ENCODE data around the gene SKAP1. TPM values are rescaled to one million over a fixed set of nuclear protein-coding genes. Genes with fewer than 3 reads are reported as not detected.
"Not testable (repeated sequence)": the region's sequence is repeated elsewhere in the genome, so short reads cannot be mapped to it uniquely, and the experiment has no call there.

SKAP1 gene
- total RNA-seq, 2 experiments from 2014 or later, result 71.7 to 77.6 TPM

DNA sequence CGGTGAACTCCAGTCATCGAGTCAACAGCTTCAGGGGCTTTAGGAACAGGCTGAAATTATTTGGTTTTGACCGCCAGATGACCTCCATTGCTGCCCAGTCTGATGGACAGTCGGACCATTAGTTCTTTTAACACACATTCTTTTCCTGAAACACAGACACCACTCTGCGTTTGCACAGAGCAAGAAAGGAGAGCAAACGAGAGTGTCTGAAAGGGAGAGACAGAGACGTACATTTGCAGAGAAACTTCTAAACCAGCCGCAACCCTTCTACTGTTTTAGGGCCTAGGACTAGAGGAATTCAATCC, 166.3 kb downstream of the SKAP1 start:
- H3K27ac Mint-ChIP-seq, result no peak overlapping the region
- DNase-seq, result no peak
- H3K9me3 Mint-ChIP-seq, result no peaks in the 10 kb centered on the region
- CTCF ChIA-PET, result interaction anchor here (0.7 to 5.3 kb wide), 23 partner anchors 9 to 415 kb away, joined by 3 to 34 read pairs (median 5); partner anchors contain the start of genes HOXB5 and HOXB9
- POLR2A ChIA-PET, result no interaction called here
- intact Hi-C loops (cut with micrococcal nuclease), result loop anchor here (5.0 kb wide), 1 partner anchor 34 kb away; no protein-coding TSS in a partner anchor
- peaks cover 31% of the 10 kb centered on the region for H3K4me1 Mint-ChIP-seq (ENCODE audit: low read depth)
- no peaks in the 10 kb centered on the region for H3K27me3 Mint-ChIP-seq
- no peaks in the 10 kb centered on the region for H3K36me3 Mint-ChIP-seq
- H3K4me3 Mint-ChIP-seq, result no peak overlapping the region

- Mint-ChIP-seq H3K9me3 (no peaks in the 10 kb centered on the region), H3K4me3 (no peak overlapping the region), H3K36me3 (no peaks in the 10 kb centered on the region), H3K27ac (no peak overlapping the region), H3K4me1 (ENCODE audit: low read depth) (peaks cover 30% of the 10 kb centered on the region), H3K27me3 (no peaks in the 10 kb centered on the region)
- intact Hi-C loops (cut with micrococcal nuclease), result loop anchor here (5.0 kb wide), 1 partner anchor 34 kb away; no protein-coding TSS in a partner anchor
- no peak for DNase-seq
- POLR2A ChIA-PET, result no interaction called here
- CTCF ChIA-PET, result interaction anchor here (0.6 to 5.3 kb wide), 32 partner anchors 9 to 415 kb away, joined by 3 to 34 read pairs (median 4); partner anchors contain the start of genes HOXB5, HOXB9 and NFE2L1
Observed at GRCh38 chr17:48262982-48263730, 166.9 kb downstream of the SKAP1 start.

DNA sequence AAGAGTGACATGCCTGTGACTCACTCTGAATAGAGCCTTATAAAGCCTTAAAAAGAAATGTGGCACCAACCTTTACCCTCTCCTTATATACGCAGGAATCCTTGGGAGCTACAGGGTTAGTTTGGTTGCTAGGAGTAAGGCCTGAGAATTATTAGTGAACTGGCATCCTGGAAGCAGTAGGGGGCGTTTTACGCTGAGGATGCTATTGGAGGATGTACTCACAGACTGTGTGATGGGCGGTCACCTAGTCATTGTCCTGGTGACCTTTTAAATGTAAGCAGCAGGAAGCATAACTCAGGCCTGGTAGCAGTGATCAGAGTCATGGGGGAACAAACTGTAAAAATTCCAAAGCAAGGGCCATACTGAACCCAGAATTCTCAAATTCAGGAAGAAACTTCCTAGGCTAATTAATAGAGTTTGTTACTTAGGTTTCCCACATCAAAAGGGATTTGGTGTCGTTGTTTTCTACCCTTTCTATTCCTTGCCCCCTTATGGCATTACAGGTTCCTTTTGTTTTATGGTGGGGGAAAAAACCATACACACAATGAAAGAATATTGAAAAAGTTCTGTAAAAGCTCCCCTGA, 168.6 kb downstream of the SKAP1 start:
- intact Hi-C loops (cut with micrococcal nuclease), result loop anchor here (5.0 kb wide), 1 partner anchor 36 kb away; no protein-coding TSS in a partner anchor
- POLR2A ChIA-PET, result no interaction called here
- H3K4me1 Mint-ChIP-seq (ENCODE audit: low read depth), result peaks cover 26% of the 10 kb centered on the region
- no peaks in the 10 kb centered on the region for H3K27me3 Mint-ChIP-seq
- no peak overlapping the region for H3K4me3 Mint-ChIP-seq
- CTCF ChIA-PET, result interaction anchor here (0.6 to 5.3 kb wide), 10 partner anchors 11 to 339 kb away, joined by 3 to 25 read pairs (median 3); no protein-coding TSS in a partner anchor
- H3K27ac Mint-ChIP-seq, result no peak overlapping the region
- DNase-seq, result no peak
- H3K36me3 Mint-ChIP-seq, result no peaks in the 10 kb centered on the region
- no peaks in the 10 kb centered on the region for H3K9me3 Mint-ChIP-seq

DNA sequence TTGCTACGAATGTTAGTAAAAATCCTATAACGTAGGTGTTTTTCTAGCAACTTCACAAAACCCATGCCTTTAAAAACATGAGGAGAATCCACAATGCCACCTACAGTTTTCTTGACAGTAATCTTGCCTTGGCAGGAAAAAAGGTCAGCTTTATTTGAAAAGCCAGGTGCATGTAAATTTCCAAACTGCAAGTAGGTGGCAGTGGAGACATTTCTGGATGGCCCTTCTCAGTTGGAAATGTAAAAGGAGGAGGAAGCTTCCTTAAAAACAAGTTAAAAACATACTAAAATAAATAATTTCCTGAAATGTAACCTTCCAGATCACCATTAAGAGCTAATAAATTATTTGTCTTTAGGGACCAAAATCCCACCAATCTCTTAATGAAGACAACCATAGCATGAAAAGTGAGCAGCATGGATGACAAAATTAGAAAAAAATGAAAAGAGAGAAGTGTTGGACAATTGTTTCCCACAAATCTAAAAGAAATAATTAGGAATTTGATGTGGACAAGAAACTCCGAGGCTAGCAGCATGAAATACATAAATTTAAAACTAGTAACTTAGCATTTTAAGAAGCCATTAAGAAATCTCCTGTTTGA, 170.2 kb downstream of the SKAP1 start:
- Mint-ChIP-seq H3K4me1 (ENCODE audit: low read depth) (peaks cover 13% of the 10 kb centered on the region), H3K27ac (no peak overlapping the region), H3K4me3 (no peak overlapping the region), H3K9me3 (no peaks in the 10 kb centered on the region), H3K36me3 (no peaks in the 10 kb centered on the region), H3K27me3 (no peaks in the 10 kb centered on the region)
- DNase-seq, result no peak
- ChIA-PET CTCF (interaction anchor here (0.7 to 5.3 kb wide), 21 partner anchors 9 to 377 kb away, joined by 3 to 25 read pairs (median 4); partner anchors contain the start of gene HOXB8), POLR2A (interaction anchor here (0.8 kb wide), 1 partner anchor 42 kb away, joined by 3 read pairs; no protein-coding TSS in a partner anchor)
- intact Hi-C loops (cut with micrococcal nuclease), result loop anchor here (5.0 kb wide), 1 partner anchor 38 kb away; no protein-coding TSS in a partner anchor

DNA sequence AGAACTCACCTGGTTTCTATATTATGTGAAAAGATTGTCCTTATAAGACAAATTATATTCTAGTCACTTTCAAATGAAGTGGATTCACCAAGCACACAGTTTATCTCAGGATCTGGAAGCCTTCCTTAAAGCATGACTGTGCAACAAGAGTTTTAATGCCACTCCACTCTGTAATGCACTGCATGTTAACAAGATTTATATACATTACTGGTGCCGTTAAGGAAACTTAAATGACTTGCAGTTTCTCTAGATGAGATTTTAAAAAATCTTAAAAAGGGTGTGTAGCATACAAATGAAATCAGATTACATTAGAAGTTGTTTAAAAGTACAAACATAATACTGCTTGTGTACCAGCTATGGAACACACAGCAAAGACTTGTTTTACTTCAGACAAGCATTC, 171.7 kb downstream of the SKAP1 start:
- ChIA-PET CTCF (interaction anchor here (2.3 to 2.9 kb wide), 2 partner anchors 11 to 335 kb away, joined by 7 to 13 read pairs; no protein-coding TSS in a partner anchor), POLR2A (no interaction called here)
- no peaks in the 10 kb centered on the region for H3K27me3 Mint-ChIP-seq
- H3K36me3 Mint-ChIP-seq, result no peaks in the 10 kb centered on the region
- no peak for DNase-seq
- no peak overlapping the region for H3K4me3 Mint-ChIP-seq
- H3K9me3 Mint-ChIP-seq, result no peaks in the 10 kb centered on the region
- intact Hi-C loops (cut with micrococcal nuclease), result no loop called here
- H3K27ac Mint-ChIP-seq, result no peak overlapping the region
- H3K4me1 Mint-ChIP-seq (ENCODE audit: low read depth), result peaks cover 9% of the 10 kb centered on the region

DNA sequence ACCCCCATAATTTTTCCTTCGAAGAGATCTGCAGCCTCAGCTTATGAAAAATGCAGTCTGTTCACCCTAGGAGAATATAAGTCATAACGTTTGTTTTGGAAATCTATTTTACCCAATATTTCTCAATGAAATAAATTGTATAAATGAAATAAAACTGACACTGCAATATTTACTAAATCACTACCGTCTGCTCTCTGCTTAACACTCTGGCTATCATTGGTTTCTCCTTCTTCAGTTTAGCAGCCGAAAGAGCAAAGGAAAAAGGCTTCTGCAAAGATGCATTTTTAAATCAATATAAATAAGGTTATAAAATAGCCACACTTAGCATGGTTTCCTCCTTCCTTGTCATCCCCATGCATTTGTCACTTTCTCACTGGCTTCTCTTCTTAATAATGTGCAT, 174.3 kb downstream of the SKAP1 start:
- Mint-ChIP-seq H3K27ac (no peak overlapping the region), H3K36me3 (no peaks in the 10 kb centered on the region), H3K4me3 (no peak overlapping the region), H3K9me3 (no peaks in the 10 kb centered on the region), H3K27me3 (no peaks in the 10 kb centered on the region), H3K4me1 (ENCODE audit: low read depth) (peaks cover 5% of the 10 kb centered on the region)
- intact Hi-C loops (cut with micrococcal nuclease), result no loop called here
- CTCF ChIA-PET, result interaction anchor here (0.8 kb wide), 1 partner anchor 337 kb away, joined by 3 read pairs; no protein-coding TSS in a partner anchor
- DNase-seq, result no peak
- POLR2A ChIA-PET, result no interaction called here

DNA sequence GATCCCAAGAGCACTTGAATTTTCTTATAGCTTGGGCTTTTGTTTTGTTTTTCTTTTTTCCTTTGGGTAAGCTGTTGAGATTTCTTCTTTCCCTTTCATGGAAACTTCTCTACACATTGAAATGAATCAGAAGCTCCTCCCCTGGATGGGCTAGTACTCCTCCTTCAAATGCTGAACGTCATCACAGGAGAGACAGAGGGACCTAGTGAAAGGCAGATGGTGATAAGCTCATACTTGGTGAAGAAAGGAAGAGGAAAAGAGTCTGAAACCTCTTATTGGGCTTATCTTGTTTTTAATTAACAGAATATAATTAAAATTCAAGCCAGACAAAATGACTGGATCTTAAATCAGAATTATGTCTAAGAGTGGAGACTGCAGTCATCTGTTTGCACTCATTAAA, 175.1 kb downstream of the SKAP1 start:
- CTCF ChIA-PET, result interaction anchor here (0.8 to 1.6 kb wide), 4 partner anchors 8 to 338 kb away, joined by 3 to 7 read pairs (median 4); no protein-coding TSS in a partner anchor
- no peak for DNase-seq

GRCh38 chr17:48253975-48254374, 176.0 kb downstream of the SKAP1 start:
- ChIA-PET CTCF (interaction anchor here (0.8 to 1.6 kb wide), 3 partner anchors 8 to 54 kb away, joined by 3 to 7 read pairs (median 4); no protein-coding TSS in a partner anchor), POLR2A (no interaction called here)
- Mint-ChIP-seq H3K36me3 (no peaks in the 10 kb centered on the region), H3K9me3 (no peaks in the 10 kb centered on the region), H3K4me3 (no peak overlapping the region), H3K27ac (no peak overlapping the region), H3K4me1 (ENCODE audit: low read depth) (peaks cover 4% of the 10 kb centered on the region), H3K27me3 (no peaks in the 10 kb centered on the region)
- no peak for DNase-seq
- intact Hi-C loops (cut with micrococcal nuclease), result no loop called here

More for the DNA sequence above, 175.1 kb downstream of the SKAP1 start:
- Mint-ChIP-seq H3K4me1 (ENCODE audit: low read depth) (peaks cover 5% of the 10 kb centered on the region), H3K27me3 (no peaks in the 10 kb centered on the region), H3K36me3 (no peaks in the 10 kb centered on the region), H3K27ac (no peak overlapping the region), H3K9me3 (no peaks in the 10 kb centered on the region), H3K4me3 (no peak overlapping the region)
- POLR2A ChIA-PET, result no interaction called here
- intact Hi-C loops (cut with micrococcal nuclease), result no loop called here

- Mint-ChIP-seq H3K27ac (no peak overlapping the region), H3K9me3 (no peaks in the 10 kb centered on the region), H3K4me1 (ENCODE audit: low read depth) (peaks cover 6% of the 10 kb centered on the region), H3K4me3 (no peak overlapping the region), H3K27me3 (no peaks in the 10 kb centered on the region), H3K36me3 (no peaks in the 10 kb centered on the region)
- DNase-seq, result no peak
- CTCF ChIA-PET, result interaction anchor here (2.1 kb wide), 1 partner anchor 14 kb away, joined by 4 read pairs; no protein-coding TSS in a partner anchor
- intact Hi-C loops (cut with micrococcal nuclease), result no loop called here
- POLR2A ChIA-PET, result no interaction called here
Observed at GRCh38 chr17:48251950-48252349, 178.1 kb downstream of the SKAP1 start.

DNA sequence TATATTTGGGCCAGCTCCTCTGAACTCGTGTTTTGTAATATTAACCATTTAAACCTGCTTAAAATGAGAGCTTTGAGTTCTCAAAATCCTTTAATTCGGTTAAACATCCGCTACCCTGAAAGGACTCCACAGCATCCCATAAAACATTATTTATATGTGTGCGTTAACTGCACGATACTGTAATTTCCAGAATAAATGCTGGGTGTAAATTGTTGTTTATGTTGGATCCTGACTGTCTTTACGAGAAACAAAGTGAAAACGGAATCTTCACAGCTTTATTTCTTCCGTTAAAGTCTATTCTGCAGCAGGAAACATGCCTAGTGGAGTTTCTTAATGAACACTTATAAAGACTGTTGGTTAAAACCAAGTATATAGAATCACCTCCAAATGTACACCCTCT, 179.1 kb downstream of the SKAP1 start:
- no peaks in the 10 kb centered on the region for H3K27me3 Mint-ChIP-seq
- H3K4me3 Mint-ChIP-seq, result no peak overlapping the region
- POLR2A ChIA-PET, result no interaction called here
- no peak overlapping the region for H3K27ac Mint-ChIP-seq
- H3K9me3 Mint-ChIP-seq, result no peaks in the 10 kb centered on the region
- DNase-seq, result no peak
- CTCF ChIA-PET, result interaction anchor here (0.5 to 4.2 kb wide), 3 partner anchors 11 to 25 kb away, joined by 3 to 25 read pairs (median 4); no protein-coding TSS in a partner anchor
- H3K4me1 Mint-ChIP-seq (ENCODE audit: low read depth), result peaks cover 15% of the 10 kb centered on the region
- intact Hi-C loops (cut with micrococcal nuclease), result no loop called here
- H3K36me3 Mint-ChIP-seq, result no peaks in the 10 kb centered on the region

DNA sequence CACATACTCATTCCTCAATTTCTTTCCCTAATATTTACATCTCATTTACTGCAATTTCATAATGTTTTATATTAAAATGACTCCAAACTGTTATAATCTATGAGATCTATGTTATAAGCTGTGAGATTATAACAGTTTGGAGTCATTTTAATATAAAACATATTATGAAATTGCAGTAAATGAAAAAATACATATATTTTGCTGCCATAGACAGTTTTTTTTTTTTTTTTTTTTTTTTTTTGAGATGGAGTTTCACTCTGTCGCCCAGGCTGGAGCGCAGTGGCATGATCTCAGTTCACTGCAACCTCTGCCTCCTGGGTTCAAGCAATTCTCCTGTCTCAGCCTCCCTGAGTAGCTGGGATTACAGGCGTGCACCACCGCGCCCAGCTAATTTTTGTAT, 180.0 kb downstream of the SKAP1 start:
- DNase-seq; H3K9me3 Mint-ChIP-seq; H3K27me3 Mint-ChIP-seq; H3K36me3 Mint-ChIP-seq; intact Hi-C loops (cut with micrococcal nuclease); H3K27ac Mint-ChIP-seq; H3K4me3 Mint-ChIP-seq: not testable (repeated sequence)
- peaks cover 21% of the 10 kb centered on the region for H3K4me1 Mint-ChIP-seq (ENCODE audit: low read depth)
- ChIA-PET CTCF (interaction anchor here (0.7 to 4.2 kb wide), 3 partner anchors 12 to 223 kb away, joined by 3 to 25 read pairs (median 4); no protein-coding TSS in a partner anchor), POLR2A (interaction anchor here (0.7 kb wide), 1 partner anchor 24 kb away, joined by 3 read pairs; no protein-coding TSS in a partner anchor)

- no peak overlapping the region for H3K27ac Mint-ChIP-seq
- H3K9me3 Mint-ChIP-seq, result no peaks in the 10 kb centered on the region
- H3K4me3 Mint-ChIP-seq, result no peak overlapping the region
- ChIA-PET POLR2A (no interaction called here), CTCF (interaction anchor here (0.9 to 4.2 kb wide), 2 partner anchors 14 to 60 kb away, joined by 3 to 25 read pairs; no protein-coding TSS in a partner anchor)
- H3K27me3 Mint-ChIP-seq, result no peaks in the 10 kb centered on the region
- H3K36me3 Mint-ChIP-seq, result no peaks in the 10 kb centered on the region
- H3K4me1 Mint-ChIP-seq (ENCODE audit: low read depth), result peaks cover 38% of the 10 kb centered on the region
- intact Hi-C loops (cut with micrococcal nuclease), result no loop called here
- no peak for DNase-seq
Observed at GRCh38 chr17:48247603-48248002, 182.4 kb downstream of the SKAP1 start.

Measured in activated CD4-positive, alpha-beta memory T cell treated with anti-CD3 and anti-CD28 coated beads for 36 hours (primary cell).